Chondrocyte (in vitro differentiated cells): ENCODE results near the gene ABHD17A. TPM values are rescaled to one million over a fixed set of nuclear protein-coding genes. Genes with fewer than 3 reads are reported as not detected.

Experiments used
- DNase-seq: peaks from one replicate; pipeline ENCODE4 v3.0.0; 2021; ENCODE audit warnings: mixed read lengths, low spot score
- H3K27ac Mint-ChIP-seq: one replicate; pipeline ENCODE4 v1.8.0; 2021; ENCODE audit warnings: mild to moderate bottlenecking, moderate library complexity, mixed read lengths; ENCODE audit not compliant: unreplicated experiment
- H3K27me3 Mint-ChIP-seq: 2 replicates; pipeline ENCODE4 v1.8.0; 2021; ENCODE audit warnings: low read depth, mixed read lengths
- H3K36me3 Mint-ChIP-seq: 2 replicates; pipeline ENCODE4 v1.8.0; 2021; ENCODE audit warnings: low read depth, mixed read lengths
- H3K4me1 Mint-ChIP-seq: 2 replicates; pipeline ENCODE4 v1.8.0; 2021; ENCODE audit warnings: low read depth, mild to moderate bottlenecking, mixed read lengths
- H3K4me3 Mint-ChIP-seq: one replicate; pipeline ENCODE4 v1.8.0; 2021; ENCODE audit warnings: mild to moderate bottlenecking, moderate library complexity, mixed read lengths; ENCODE audit not compliant: unreplicated experiment
- H3K9me3 Mint-ChIP-seq: 2 replicates; pipeline ENCODE4 v1.8.0; 2021; ENCODE audit warnings: low read depth, mixed read lengths
- total RNA-seq: library from RNA; stranded (reverse); gene quantifications from 3 replicates; pipeline ENCODE4 v1.2.1, GENCODE V29; 2021
- TF ChIP-seq, protein P1 (sequence below): fragments of 200-600 bp; sonication (generic); IDR thresholded peaks from 2 replicates; pipeline ENCODE4 v1.5.0; 2021; ENCODE audit warnings: antibody characterized with exemption, mild to moderate bottlenecking, moderate library complexity

Gene ABHD17A
- total RNA-seq, 1 donor from 2014 or later = 54.6 TPM

- no peak for DNase-seq
- Mint-ChIP-seq H3K36me3 (no peaks in the 10 kb centered on the region), H3K27me3 (no peaks in the 10 kb centered on the region), H3K4me1 (peaks cover 67% of the 10 kb centered on the region), H3K4me3 (no peak overlapping the region), H3K27ac (no peak overlapping the region), H3K9me3 (no peaks in the 10 kb centered on the region)
- TF ChIP-seq, protein P1, sequence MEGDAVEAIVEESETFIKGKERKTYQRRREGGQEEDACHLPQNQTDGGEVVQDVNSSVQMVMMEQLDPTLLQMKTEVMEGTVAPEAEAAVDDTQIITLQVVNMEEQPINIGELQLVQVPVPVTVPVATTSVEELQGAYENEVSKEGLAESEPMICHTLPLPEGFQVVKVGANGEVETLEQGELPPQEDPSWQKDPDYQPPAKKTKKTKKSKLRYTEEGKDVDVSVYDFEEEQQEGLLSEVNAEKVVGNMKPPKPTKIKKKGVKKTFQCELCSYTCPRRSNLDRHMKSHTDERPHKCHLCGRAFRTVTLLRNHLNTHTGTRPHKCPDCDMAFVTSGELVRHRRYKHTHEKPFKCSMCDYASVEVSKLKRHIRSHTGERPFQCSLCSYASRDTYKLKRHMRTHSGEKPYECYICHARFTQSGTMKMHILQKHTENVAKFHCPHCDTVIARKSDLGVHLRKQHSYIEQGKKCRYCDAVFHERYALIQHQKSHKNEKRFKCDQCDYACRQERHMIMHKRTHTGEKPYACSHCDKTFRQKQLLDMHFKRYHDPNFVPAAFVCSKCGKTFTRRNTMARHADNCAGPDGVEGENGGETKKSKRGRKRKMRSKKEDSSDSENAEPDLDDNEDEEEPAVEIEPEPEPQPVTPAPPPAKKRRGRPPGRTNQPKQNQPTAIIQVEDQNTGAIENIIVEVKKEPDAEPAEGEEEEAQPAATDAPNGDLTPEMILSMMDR = no peak
Observed at GRCh38 chr19:1856698-1857603, 28.3 kb downstream of the ABHD17A start.

DNA sequence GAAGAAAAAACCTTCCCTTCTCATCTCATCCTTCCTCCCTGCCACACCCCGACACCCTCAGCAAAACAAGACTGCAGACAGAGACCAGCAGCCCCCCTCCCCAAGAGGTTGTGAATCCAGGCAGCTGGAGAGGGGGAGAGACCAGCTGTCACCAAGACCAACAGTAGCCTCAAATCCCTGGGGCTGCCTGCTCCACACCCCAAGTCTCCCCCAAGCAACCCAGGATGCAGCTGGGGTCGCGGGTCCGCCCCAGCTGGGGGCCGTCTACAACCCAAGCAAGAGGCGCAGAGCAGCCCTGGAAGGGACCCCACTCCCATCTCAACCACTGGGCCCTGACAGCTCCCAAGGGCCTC, 29.0 kb downstream of the ABHD17A start:
- no peaks in the 10 kb centered on the region for H3K27me3 Mint-ChIP-seq
- H3K4me3 Mint-ChIP-seq = peak overlapping the region; percentile 9
- no peaks in the 10 kb centered on the region for H3K9me3 Mint-ChIP-seq
- DNase-seq = no peak
- peak overlapping the region; percentile 73 for H3K27ac Mint-ChIP-seq
- TF ChIP-seq, protein P1 = no peak
- H3K36me3 Mint-ChIP-seq = no peaks in the 10 kb centered on the region
- H3K4me1 Mint-ChIP-seq = peaks cover 61% of the 10 kb centered on the region

GRCh38 chr19:1855828-1856255, 29.5 kb downstream of the ABHD17A start:
- DNase-seq = no peak
- peak overlapping the region; percentile 74 for H3K27ac Mint-ChIP-seq
- H3K36me3 Mint-ChIP-seq = no peaks in the 10 kb centered on the region
- TF ChIP-seq, protein P1 = no peak
- peak overlapping the region; percentile 22 for H3K4me3 Mint-ChIP-seq
- H3K4me1 Mint-ChIP-seq = peaks cover 56% of the 10 kb centered on the region
- H3K9me3 Mint-ChIP-seq = no peaks in the 10 kb centered on the region
- H3K27me3 Mint-ChIP-seq = no peaks in the 10 kb centered on the region

GRCh38 chr19:1855040-1855827, 30.1 kb downstream of the ABHD17A start:
- no peak for DNase-seq
- Mint-ChIP-seq H3K27me3 (no peaks in the 10 kb centered on the region), H3K9me3 (no peaks in the 10 kb centered on the region), H3K4me3 (peak overlapping the region; percentile 25), H3K27ac (peak overlapping the region; percentile 74), H3K36me3 (no peaks in the 10 kb centered on the region), H3K4me1 (peaks cover 51% of the 10 kb centered on the region)
- TF ChIP-seq, protein P1 = peak; percentile 5

GRCh38 chr19:1854542-1855039, 30.7 kb downstream of the ABHD17A start:
- Mint-ChIP-seq H3K27me3 (no peaks in the 10 kb centered on the region), H3K36me3 (no peaks in the 10 kb centered on the region), H3K27ac (peak overlapping the region; percentile 73), H3K9me3 (no peaks in the 10 kb centered on the region), H3K4me3 (no peak overlapping the region), H3K4me1 (peaks cover 45% of the 10 kb centered on the region)
- DNase-seq = no peak
- TF ChIP-seq, protein P1 = no peak
